K562 (cell line): ENCODE data around the gene LGR6. TPM values are rescaled to one million over a fixed set of nuclear protein-coding genes. Genes with fewer than 3 reads are reported as not detected.

Experiments
- ATAC-seq: fragments of 200-7000 bp; cut with Tn5 transposase; 3 replicates; pipeline ENCODE4 v1.9.1; 2020; ENCODE audit warnings: moderate library complexity
- BruUV-seq: library from RNA; stranded (reverse); fragments of 400-500 nt; replicated peaks from 2 replicates; lab custom pipeline; 2021; lab: Mats Ljungman, UMichigan
- CTCF ChIA-PET: fragments of 300-600 bp; formaldehyde crosslinking; extraction: SDS; loops from one replicate; lab custom pipeline; 2021; ENCODE audit warnings: low intra/inter-chr PET ratio; lab: Yijun Ruan, JAX
- POLR2A ChIA-PET: fragments of 300-600, 350-650 bp; sonication (Branson Sonifier 250); formaldehyde crosslinking; extraction: SDS; loops from one replicate; lab custom pipeline; 2021; ENCODE audit warnings: antibody characterized with exemption, inconsistent platforms; lab: Yijun Ruan, JAX
- DNase-seq, 4 experiments: peaks; one replicate each; pipeline versions ENCODE4 v3.0.0 to v3.0.0-alpha.2; 2011 to 2018; ENCODE audit warnings: low spot score in 3 of 4, mixed read lengths in 3 of 4; ENCODE audit errors: extremely low read depth in 1 of 4
- FAIRE-seq: peaks from 2 replicates; lab custom pipeline; 2011; peaks lifted over from hg19 to GRCh38; lab: Jason Lieb, UNC
- H2AFZ ChIP-seq: 2 replicates; pipeline ENCODE4 v1.6.0; 2011; ENCODE audit warnings: low read depth, low read length, control low read depth, inconsistent platforms
- H3K27ac ChIP-seq: fragments of 200-600 bp; 3 replicates; pipeline ENCODE4 v1.8.0; 2011; ENCODE audit warnings: low read depth, mild to moderate bottlenecking, control low read depth, inconsistent platforms, low read length, moderate library complexity, mixed read lengths; ENCODE audit errors: extremely low read depth
- H3K27me3 ChIP-seq, 2 experiments: fragments of 300-600 bp in 1 of 2; 2 replicates in 1 of 2; 3 replicates in 1 of 2; pipeline versions ENCODE4 v1.6.0 to v1.8.0; 2011; ENCODE audit warnings: inconsistent platforms in 2 of 2, low read length in 2 of 2, mild to moderate bottlenecking in 1 of 2, mixed read lengths in 1 of 2, moderate library complexity in 1 of 2; ENCODE audit not compliant: control insufficient read depth in 2 of 2, insufficient read depth in 2 of 2
- H3K36me3 ChIP-seq: fragments of 300-600 bp; 3 replicates; pipeline ENCODE4 v1.8.0; 2011; ENCODE audit warnings: mild to moderate bottlenecking, low read length, inconsistent platforms; ENCODE audit not compliant: control insufficient read depth, insufficient read depth
- H3K4me1 ChIP-seq, 2 experiments: fragments of 200-600 bp in 1 of 2; replicated peaks in 1 of 2; 2 replicates in 1 of 2; 3 replicates in 1 of 2; pipeline versions ENCODE4 v1.5.1 to v1.8.0; 2011; ENCODE audit warnings: inconsistent platforms in 2 of 2, low read length in 2 of 2, mild to moderate bottlenecking in 1 of 2, mixed read lengths in 1 of 2, moderate library complexity in 1 of 2; ENCODE audit not compliant: control insufficient read depth in 2 of 2, insufficient read depth in 2 of 2
- H3K4me2 ChIP-seq: 2 replicates; pipeline ENCODE4 v1.6.1; 2011; ENCODE audit warnings: low read length, control low read depth, inconsistent platforms, mixed read lengths; ENCODE audit not compliant: insufficient read depth
- H3K4me3 ChIP-seq: fragments of 200-600 bp; sonication (generic), shearing (Covaris generic); 2 replicates; pipeline ENCODE4 v1.5.1; 2016; ENCODE audit warnings: control low read depth, inconsistent platforms
- H3K79me2 ChIP-seq: fragments of 200-600 bp; 3 replicates; pipeline ENCODE4 v1.8.0; 2011; ENCODE audit warnings: low read length, inconsistent platforms; ENCODE audit not compliant: control insufficient read depth, insufficient read depth
- H3K9ac ChIP-seq, 2 experiments: 2 replicates each; pipeline versions ENCODE4 v1.6.0 to v1.6.1; 2011; ENCODE audit warnings: low read depth in 2 of 2, low read length in 2 of 2, control low read depth in 1 of 2, inconsistent platforms in 1 of 2, mild to moderate bottlenecking in 1 of 2, mixed read lengths in 1 of 2; ENCODE audit not compliant: insufficient read depth in 1 of 2
- H3K9me1 ChIP-seq: one replicate; pipeline ENCODE4 v1.6.0; 2011; ENCODE audit warnings: inconsistent platforms, mild to moderate bottlenecking, low read length, moderate library complexity; ENCODE audit not compliant: control insufficient read depth, insufficient read depth
- H3K9me3 ChIP-seq: replicated peaks from 2 replicates; pipeline ENCODE4 v1.5.1; 2011; ENCODE audit warnings: low read depth, low read length, inconsistent platforms; ENCODE audit not compliant: control insufficient read depth, insufficient read depth
- H4K20me1 ChIP-seq: replicated peaks from 2 replicates; pipeline ENCODE4 v1.6.1; 2011; ENCODE audit warnings: low read length, inconsistent platforms, mixed read lengths; ENCODE audit not compliant: control insufficient read depth, insufficient read depth
- BCOR ChIP-seq: fragments of 450-650 bp; IDR thresholded peaks from 2 replicates; pipeline ENCODE4 v1.6.1; 2016
- CEBPG ChIP-seq, 3 experiments: fragments of 200-800 bp in 1 of 3; sonication (Bioruptor generic) in 1 of 3; sonication (generic) in 1 of 3; formaldehyde crosslinking in 1 of 3; IDR thresholded peaks in 2 of 3; conservative IDR thresholded peaks in 1 of 3; 2 replicates each; pipeline versions ENCODE4 v1.6.1 to v1.8.0; 2016 to 2022; ENCODE audit warnings: missing compliant biosample characterization in 2 of 3, missing genetic modification characterization in 2 of 3, mild to moderate bottlenecking in 1 of 3, missing genetic modification reagents in 1 of 3
- FIP1L1 ChIP-seq: fragments of 200-400 bp; formaldehyde crosslinking; IDR thresholded peaks from 2 replicates; pipeline ENCODE4 v1.6.1; 2018; ENCODE audit warnings: mild to moderate bottlenecking, low read depth, low read length; ENCODE audit not compliant: poor library complexity, severe bottlenecking
- GATA2 ChIP-seq: sonication (generic); formaldehyde crosslinking; IDR thresholded peaks from 2 replicates; pipeline ENCODE4 v1.4.0; 2020; ENCODE audit warnings: mild to moderate bottlenecking, missing genetic modification reagents
- KDM1A ChIP-seq, 2 experiments: fragments of 450-650 bp; IDR thresholded peaks; 2 replicates each; pipeline ENCODE4 v1.6.1; 2016; ENCODE audit warnings: mild to moderate bottlenecking in 2 of 2
- POLR2G ChIP-seq: fragments of 200-400 bp; formaldehyde crosslinking; IDR thresholded peaks from 2 replicates; pipeline ENCODE4 v1.6.1; 2017; ENCODE audit warnings: low read depth, mild to moderate bottlenecking, antibody characterized with exemption, low read length, moderate library complexity
- POLR2H ChIP-seq: IDR thresholded peaks from 2 replicates; pipeline ENCODE4 v1.6.1; 2016; ENCODE audit warnings: missing genetic modification characterization, low read depth, mild to moderate bottlenecking, control low read depth, missing compliant biosample characterization, moderate library complexity
- RBFOX2 ChIP-seq: fragments of 200-400 bp; formaldehyde crosslinking; IDR thresholded peaks from 2 replicates; pipeline ENCODE4 v1.6.1; 2017; ENCODE audit warnings: low read depth, mild to moderate bottlenecking, low read length, moderate library complexity
- WGBS: fragments of 100-300 bp; shearing (Covaris generic); methylation state at CpG from one replicate; pipeline ENCODE4 v1.1.6; 2016; ENCODE audit warnings: low coverage, mixed read lengths; ENCODE audit not compliant: insufficient coverage; ENCODE audit errors: missing lambda C conversion rate; 5-methylcytosine and 5-hydroxymethylcytosine counted together
- in situ Hi-C: fragments of 300-500 bp; cut with MboI; formaldehyde crosslinking; loops from 4 replicates; pipeline ENCODE4 v1.15.0; 2018; ENCODE audit warnings: inconsistent platforms, mixed read lengths
- intact Hi-C: fragments of 100-400 bp; cut with micrococcal nuclease; formaldehyde crosslinking; loops from 2 replicates; pipeline ENCODE4 v1.14.2; 2022
- polyA plus RNA-seq, 8 experiments: library from polyadenylated mRNA; depleted of rRNA in 4 of 8; stranded (reverse) in 5 of 8; unstranded in 3 of 8; fragments of >200 nt; fragmentation: Nextera tagmentation in 2 of 8; fragmentation: Illumina TruSeq in 1 of 8; extraction: Ambion mirVana in 2 of 8; extraction: Trizol in 1 of 8; gene quantifications; 2 replicates each; pipeline versions ENCODE4 v1.2.1 to v1.2.3, GENCODE V29; 2011 to 2014; ENCODE audit warnings: inconsistent platforms in 1 of 8, missing spikeins in 1 of 8
- total RNA-seq, 7 experiments: library from RNA; depleted of rRNA in 6 of 7; stranded (reverse); fragments of >200 nt in 6 of 7; fragmentation: Illumina TruSeq in 2 of 7; extraction: Trizol in 2 of 7; gene quantifications; 2 replicates each; pipeline versions ENCODE4 v1.2.1 to v1.2.3, GENCODE V29; 2011 to 2021; ENCODE audit warnings: low replicate concordance in 1 of 7
- TF ChIP-seq, protein P1 (sequence below): IDR thresholded peaks from 2 replicates; pipeline ENCODE4 v1.6.1; 2016; ENCODE audit warnings: missing genetic modification characterization, missing compliant biosample characterization
- TF ChIP-seq, protein P2 (sequence below), 2 experiments: fragments of 450-650 bp; formaldehyde crosslinking in 1 of 2; IDR thresholded peaks; 2 replicates each; pipeline versions ENCODE4 v1.4.0 to v1.6.1; 2014 to 2020; ENCODE audit warnings: mild to moderate bottlenecking in 2 of 2, borderline replicate concordance in 1 of 2, low read depth in 1 of 2

LGR6 gene
- total and polyA plus RNA-seq, 9 of the 15 experiments (the other 6 are each of a cell fraction or from before 2014, with no cell fraction given) = 0.01 to 0.54 (median 0.17) TPM; not detected in 1

- Histone ChIP-seq H3K79me2 (peaks cover 51% of the 10 kb centered on the region), H3K36me3 (peaks cover 96% of the 10 kb centered on the region), H3K27ac (peak overlapping the region; percentile 27; the same call in 1 of the 3 replicates), H2AFZ (no peak overlapping the region; the same call in 1 of the 2 replicates), H3K4me3 (no peak overlapping the region), H3K9ac (peak overlapping the region; percentile 12 to 23; a peak in 1 of 4 replicates), H3K9me1 (no peaks in the 10 kb centered on the region), H3K4me1 (peaks cover 33 to 55% of the 10 kb centered on the region in 2 experiments), H3K9me3 (no peaks in the 10 kb centered on the region), H3K4me2 (no peak overlapping the region), H4K20me1 (no peaks in the 10 kb centered on the region), H3K27me3 (no peaks in the 10 kb centered on the region)
- 90% methylated on average over 10 of the region's 10 CpGs for WGBS
- no peak for ATAC-seq
- no peak for FAIRE-seq
- CTCF ChIA-PET = interaction anchor here (0.8 to 1.0 kb wide), 2 partner anchors 162 to 168 kb away, joined by 3 to 4 read pairs; no protein-coding TSS in a partner anchor
- POLR2A ChIA-PET = interaction anchor here (0.6 to 4.5 kb wide), 9 partner anchors 9 to 325 kb away, joined by 3 to 49 read pairs (median 4); partner anchors contain the start of gene ARL8A
- intact Hi-C loops = loop anchor here (10.0 kb wide), 1 partner anchor 651 kb away; the partner anchor contains the start of gene KDM5B
- in situ Hi-C loops = no loop called here
- no peak for DNase-seq
- no TSS peak for BruUV-seq
- TF ChIP-seq RBFOX2 (peak; percentile 51; the same call in 1 of the 2 replicates), FIP1L1 (no peak), KDM1A (IDR thresholded peaks at IDR 0.05) (0 out of 4 replicates have a peak, but pooled peaks of 1 of the 2 experiments have one; percentile 56), POLR2G (peak; percentile 41; the same call in 1 of the 2 replicates), CEBPG (CRISPR knock-in tag; IDR thresholded peaks at IDR 0.05) (0 out of 2 replicates have a peak, but pooled peaks have one; percentile 30), CEBPG (tag; conservative IDR thresholded peaks at IDR 0.05 in 1 of 2, IDR thresholded peaks at IDR 0.05 in 1 of 2) (no peak), GATA2 (CRISPR knock-in tag) (0 out of 2 replicates have a peak, but pooled peaks have one; percentile 10), POLR2H (tag) (no peak), BCOR (peak; percentile 64)
- TF ChIP-seq, protein P1, sequence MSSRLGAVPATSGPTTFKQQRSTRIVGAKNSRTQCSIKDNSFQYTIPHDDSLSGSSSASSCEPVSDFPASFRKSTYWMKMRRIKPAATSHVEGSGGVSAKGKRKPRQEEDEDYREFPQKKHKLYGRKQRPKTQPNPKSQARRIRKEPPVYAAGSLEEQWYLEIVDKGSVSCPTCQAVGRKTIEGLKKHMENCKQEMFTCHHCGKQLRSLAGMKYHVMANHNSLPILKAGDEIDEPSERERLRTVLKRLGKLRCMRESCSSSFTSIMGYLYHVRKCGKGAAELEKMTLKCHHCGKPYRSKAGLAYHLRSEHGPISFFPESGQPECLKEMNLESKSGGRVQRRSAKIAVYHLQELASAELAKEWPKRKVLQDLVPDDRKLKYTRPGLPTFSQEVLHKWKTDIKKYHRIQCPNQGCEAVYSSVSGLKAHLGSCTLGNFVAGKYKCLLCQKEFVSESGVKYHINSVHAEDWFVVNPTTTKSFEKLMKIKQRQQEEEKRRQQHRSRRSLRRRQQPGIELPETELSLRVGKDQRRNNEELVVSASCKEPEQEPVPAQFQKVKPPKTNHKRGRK (tag) = peak; percentile 50; the same call in 1 of the 2 replicates
- TF ChIP-seq, protein P2, sequence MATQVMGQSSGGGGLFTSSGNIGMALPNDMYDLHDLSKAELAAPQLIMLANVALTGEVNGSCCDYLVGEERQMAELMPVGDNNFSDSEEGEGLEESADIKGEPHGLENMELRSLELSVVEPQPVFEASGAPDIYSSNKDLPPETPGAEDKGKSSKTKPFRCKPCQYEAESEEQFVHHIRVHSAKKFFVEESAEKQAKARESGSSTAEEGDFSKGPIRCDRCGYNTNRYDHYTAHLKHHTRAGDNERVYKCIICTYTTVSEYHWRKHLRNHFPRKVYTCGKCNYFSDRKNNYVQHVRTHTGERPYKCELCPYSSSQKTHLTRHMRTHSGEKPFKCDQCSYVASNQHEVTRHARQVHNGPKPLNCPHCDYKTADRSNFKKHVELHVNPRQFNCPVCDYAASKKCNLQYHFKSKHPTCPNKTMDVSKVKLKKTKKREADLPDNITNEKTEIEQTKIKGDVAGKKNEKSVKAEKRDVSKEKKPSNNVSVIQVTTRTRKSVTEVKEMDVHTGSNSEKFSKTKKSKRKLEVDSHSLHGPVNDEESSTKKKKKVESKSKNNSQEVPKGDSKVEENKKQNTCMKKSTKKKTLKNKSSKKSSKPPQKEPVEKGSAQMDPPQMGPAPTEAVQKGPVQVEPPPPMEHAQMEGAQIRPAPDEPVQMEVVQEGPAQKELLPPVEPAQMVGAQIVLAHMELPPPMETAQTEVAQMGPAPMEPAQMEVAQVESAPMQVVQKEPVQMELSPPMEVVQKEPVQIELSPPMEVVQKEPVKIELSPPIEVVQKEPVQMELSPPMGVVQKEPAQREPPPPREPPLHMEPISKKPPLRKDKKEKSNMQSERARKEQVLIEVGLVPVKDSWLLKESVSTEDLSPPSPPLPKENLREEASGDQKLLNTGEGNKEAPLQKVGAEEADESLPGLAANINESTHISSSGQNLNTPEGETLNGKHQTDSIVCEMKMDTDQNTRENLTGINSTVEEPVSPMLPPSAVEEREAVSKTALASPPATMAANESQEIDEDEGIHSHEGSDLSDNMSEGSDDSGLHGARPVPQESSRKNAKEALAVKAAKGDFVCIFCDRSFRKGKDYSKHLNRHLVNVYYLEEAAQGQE (IDR thresholded peaks at IDR 0.05; ENCODE audit: borderline replicate concordance) = no peak
- TF ChIP-seq, protein P2 (CRISPR knock-in tag; IDR thresholded peaks at IDR 0.05; ENCODE audit: low read depth) = no peak
Observed at GRCh38 chr1:202154148-202154765, 39.3 kb upstream of the LGR6 start.
